ENCODE data around the gene SIPA1L3. TPM values are rescaled to one million over a fixed set of nuclear protein-coding genes. Genes with fewer than 3 reads are reported as not detected.

Gene SIPA1L3
- total and polyA plus RNA-seq, 2 of the 13 experiments (the other 11 are each of a cell fraction or from before 2014, with no cell fraction given), result 5.5 to 7.7 TPM

DNA sequence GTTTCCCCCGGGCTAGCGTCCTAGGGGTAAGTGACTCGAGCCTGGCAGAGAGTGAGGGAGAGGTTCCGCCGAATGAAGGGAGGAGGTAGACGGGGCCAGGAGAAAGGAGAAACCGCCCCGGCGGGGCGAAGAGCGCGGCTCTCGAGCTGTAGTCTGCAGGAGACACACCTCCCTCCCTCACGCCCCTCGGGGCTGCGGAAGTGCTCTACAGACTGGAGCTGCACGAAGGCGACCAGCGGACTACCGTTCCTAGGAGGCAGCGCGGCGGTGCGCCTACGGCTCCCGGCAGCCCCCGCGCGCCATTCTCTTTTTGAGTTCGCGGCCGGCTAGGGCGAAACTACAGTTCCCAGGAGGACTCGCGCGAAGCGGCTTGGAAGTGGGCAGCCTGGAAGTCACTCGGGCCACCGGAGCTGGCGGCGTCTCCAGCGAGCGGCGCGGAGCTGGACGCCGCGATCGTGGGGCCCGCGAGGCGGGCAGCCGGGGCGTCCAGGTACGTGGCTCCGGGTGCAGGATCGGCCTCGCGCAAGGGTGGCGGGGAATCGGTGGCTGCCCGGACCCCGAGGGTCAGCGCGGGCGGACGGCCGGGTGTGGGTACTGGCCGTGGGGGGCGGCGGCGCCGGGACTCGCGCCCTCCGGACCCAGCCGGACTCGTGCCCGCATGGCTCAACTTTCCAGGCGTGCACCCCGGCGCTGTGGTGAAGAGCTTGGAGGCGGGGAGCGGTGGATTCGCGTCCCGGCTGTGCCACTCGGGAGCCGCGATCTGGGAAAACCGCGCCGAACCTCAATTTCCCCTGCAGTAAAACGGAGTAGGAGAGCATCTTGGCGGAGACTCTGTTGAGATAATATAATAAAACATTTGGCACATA is at the start of gene SIPA1L3 (continued):
- TF ChIP-seq RELA (CRISPR knock-in tag; IDR thresholded peaks at IDR 0.05) (0 out of 2 replicates have a peak, but pooled peaks have one; percentile 13), ZNF816 (CRISPR knock-in tag; IDR thresholded peaks at IDR 0.05; ENCODE audit: borderline replicate concordance) (no peak), ZNF251 (CRISPR knock-in tag; IDR thresholded peaks at IDR 0.05) (no peak), IRF2 (CRISPR knock-in tag; IDR thresholded peaks at IDR 0.05) (peak; percentile 94), ZBTB21 (CRISPR knock-in tag; IDR thresholded peaks at IDR 0.05) (no peak), ZNF225 (CRISPR knock-in tag; IDR thresholded peaks at IDR 0.05) (0 out of 2 replicates have a peak, but pooled peaks have one; percentile 62), MLX (CRISPR knock-in tag; IDR thresholded peaks at IDR 0.05) (no peak), TMF1 (CRISPR knock-in tag; IDR thresholded peaks at IDR 0.05; ENCODE audit: low read depth) (0 out of 2 replicates have a peak, but pooled peaks have one; percentile 9), ZNF891 (CRISPR knock-in tag; IDR thresholded peaks at IDR 0.05) (no peak; the same call in 1 of the 2 replicates), GPN1 (CRISPR knock-in tag; IDR thresholded peaks at IDR 0.05; ENCODE audit: borderline replicate concordance) (no peak), AHR (CRISPR knock-in tag; IDR thresholded peaks at IDR 0.05) (no peak), FLYWCH1 (CRISPR knock-in tag; IDR thresholded peaks at IDR 0.05) (no peak), TCF12 (IDR thresholded peaks at IDR 0.05) (no peak), TCF12 (CRISPR knock-in tag; IDR thresholded peaks at IDR 0.05) (no peak), THRA (CRISPR knock-in tag; IDR thresholded peaks at IDR 0.05; ENCODE audit: borderline replicate concordance) (no peak), MED1 (CRISPR knock-in tag; IDR thresholded peaks at IDR 0.05) (peak; percentile 44), TRIM24 (CRISPR knock-in tag; IDR thresholded peaks at IDR 0.05) (no peak), ZNF292 (CRISPR knock-in tag; IDR thresholded peaks at IDR 0.05; ENCODE audit: borderline replicate concordance, low read depth) (0 out of 2 replicates have a peak, but pooled peaks have one; percentile 34), ZNF451 (CRISPR knock-in tag; IDR thresholded peaks at IDR 0.05) (no peak), ZNF230 (CRISPR knock-in tag; IDR thresholded peaks at IDR 0.05) (peak; percentile 21; the same call in 1 of the 2 replicates), ZNF547 (CRISPR knock-in tag; IDR thresholded peaks at IDR 0.05) (peak; percentile 41; the same call in 1 of the 2 replicates), ZNF367 (CRISPR knock-in tag; IDR thresholded peaks at IDR 0.05; ENCODE audit: borderline replicate concordance) (no peak), ZNF746 (CRISPR knock-in tag; IDR thresholded peaks at IDR 0.05) (no peak; the same call in 1 of the 2 replicates)
- TF ChIP-seq, protein P1, sequence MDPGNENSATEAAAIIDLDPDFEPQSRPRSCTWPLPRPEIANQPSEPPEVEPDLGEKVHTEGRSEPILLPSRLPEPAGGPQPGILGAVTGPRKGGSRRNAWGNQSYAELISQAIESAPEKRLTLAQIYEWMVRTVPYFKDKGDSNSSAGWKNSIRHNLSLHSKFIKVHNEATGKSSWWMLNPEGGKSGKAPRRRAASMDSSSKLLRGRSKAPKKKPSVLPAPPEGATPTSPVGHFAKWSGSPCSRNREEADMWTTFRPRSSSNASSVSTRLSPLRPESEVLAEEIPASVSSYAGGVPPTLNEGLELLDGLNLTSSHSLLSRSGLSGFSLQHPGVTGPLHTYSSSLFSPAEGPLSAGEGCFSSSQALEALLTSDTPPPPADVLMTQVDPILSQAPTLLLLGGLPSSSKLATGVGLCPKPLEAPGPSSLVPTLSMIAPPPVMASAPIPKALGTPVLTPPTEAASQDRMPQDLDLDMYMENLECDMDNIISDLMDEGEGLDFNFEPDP (CRISPR knock-in tag; conservative IDR thresholded peaks at IDR 0.05), result no peak
- TF ChIP-seq, protein P2, sequence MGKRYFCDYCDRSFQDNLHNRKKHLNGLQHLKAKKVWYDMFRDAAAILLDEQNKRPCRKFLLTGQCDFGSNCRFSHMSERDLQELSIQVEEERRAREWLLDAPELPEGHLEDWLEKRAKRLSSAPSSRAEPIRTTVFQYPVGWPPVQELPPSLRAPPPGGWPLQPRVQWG (CRISPR knock-in tag; IDR thresholded peaks at IDR 0.05; ENCODE audit: borderline replicate concordance, low read depth), result no peak
- TF ChIP-seq, protein P3, sequence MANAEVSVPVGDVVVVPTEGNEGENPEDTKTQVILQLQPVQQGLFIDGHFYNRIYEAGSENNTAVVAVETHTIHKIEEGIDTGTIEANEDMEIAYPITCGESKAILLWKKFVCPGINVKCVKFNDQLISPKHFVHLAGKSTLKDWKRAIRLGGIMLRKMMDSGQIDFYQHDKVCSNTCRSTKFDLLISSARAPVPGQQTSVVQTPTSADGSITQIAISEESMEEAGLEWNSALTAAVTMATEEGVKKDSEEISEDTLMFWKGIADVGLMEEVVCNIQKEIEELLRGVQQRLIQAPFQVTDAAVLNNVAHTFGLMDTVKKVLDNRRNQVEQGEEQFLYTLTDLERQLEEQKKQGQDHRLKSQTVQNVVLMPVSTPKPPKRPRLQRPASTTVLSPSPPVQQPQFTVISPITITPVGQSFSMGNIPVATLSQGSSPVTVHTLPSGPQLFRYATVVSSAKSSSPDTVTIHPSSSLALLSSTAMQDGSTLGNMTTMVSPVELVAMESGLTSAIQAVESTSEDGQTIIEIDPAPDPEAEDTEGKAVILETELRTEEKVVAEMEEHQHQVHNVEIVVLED (CRISPR knock-in tag; IDR thresholded peaks at IDR 0.05; ENCODE audit: borderline replicate concordance), result peak; percentile 90
